Stimulated activated CD4-positive, alpha-beta T cell treated with anti-CD3 and anti-CD28 coated beads, Interleukin-12 subunit alpha, Interleukin-12 subunit beta, amount 100 ng/mL, for 24 hours (primary cell): ENCODE measurements around the gene MIB2.
"Not testable (repeated sequence)": the region's sequence is repeated elsewhere in the genome, so short reads cannot be mapped to it uniquely, and the experiment has no call there.

ENCODE experiments used
- DNase-seq, 2 experiments: peaks; one replicate each; pipeline ENCODE4 v3.0.0-alpha.2; 2020; ENCODE audit warnings: low read depth in 2 of 2

The MIB2 gene

DNA sequence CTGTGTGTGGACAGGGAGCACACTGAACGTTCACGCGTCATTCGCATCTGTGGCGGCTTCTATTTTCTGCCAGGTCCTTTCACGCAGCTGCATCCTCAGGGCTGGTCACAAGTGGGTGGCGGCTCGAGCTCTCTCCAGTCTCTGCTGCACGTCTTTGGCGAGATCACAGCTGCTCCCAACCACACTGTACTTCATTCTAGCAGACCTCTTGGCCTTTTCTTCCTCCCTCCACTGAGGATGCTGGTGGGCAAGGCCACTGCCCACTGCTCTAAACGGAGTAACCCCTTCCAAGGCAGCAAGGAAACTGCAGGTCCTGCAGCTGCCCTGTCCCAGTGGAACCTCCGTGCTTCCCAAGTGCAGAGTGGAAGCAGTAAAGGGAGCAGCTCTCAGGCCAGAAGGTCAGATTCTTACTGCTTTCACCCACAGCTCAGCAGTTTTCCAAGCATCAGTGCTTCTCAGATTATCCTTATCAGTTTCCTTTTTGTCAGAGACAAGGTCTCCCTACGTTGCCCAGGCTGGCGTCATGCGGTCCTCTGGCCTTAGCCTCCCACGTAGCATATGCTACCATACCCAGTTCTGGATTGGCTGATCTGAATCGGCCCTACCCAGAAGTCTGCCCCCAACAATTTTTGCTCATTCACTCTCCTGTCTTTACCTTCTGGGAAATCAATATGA is 32.4 kb downstream of the MIB2 start:
- not testable (repeated sequence) for DNase-seq

GRCh38 chr1:1648265-1648664 is 33.0 kb downstream of the MIB2 start:
- not testable (repeated sequence) for DNase-seq

DNA sequence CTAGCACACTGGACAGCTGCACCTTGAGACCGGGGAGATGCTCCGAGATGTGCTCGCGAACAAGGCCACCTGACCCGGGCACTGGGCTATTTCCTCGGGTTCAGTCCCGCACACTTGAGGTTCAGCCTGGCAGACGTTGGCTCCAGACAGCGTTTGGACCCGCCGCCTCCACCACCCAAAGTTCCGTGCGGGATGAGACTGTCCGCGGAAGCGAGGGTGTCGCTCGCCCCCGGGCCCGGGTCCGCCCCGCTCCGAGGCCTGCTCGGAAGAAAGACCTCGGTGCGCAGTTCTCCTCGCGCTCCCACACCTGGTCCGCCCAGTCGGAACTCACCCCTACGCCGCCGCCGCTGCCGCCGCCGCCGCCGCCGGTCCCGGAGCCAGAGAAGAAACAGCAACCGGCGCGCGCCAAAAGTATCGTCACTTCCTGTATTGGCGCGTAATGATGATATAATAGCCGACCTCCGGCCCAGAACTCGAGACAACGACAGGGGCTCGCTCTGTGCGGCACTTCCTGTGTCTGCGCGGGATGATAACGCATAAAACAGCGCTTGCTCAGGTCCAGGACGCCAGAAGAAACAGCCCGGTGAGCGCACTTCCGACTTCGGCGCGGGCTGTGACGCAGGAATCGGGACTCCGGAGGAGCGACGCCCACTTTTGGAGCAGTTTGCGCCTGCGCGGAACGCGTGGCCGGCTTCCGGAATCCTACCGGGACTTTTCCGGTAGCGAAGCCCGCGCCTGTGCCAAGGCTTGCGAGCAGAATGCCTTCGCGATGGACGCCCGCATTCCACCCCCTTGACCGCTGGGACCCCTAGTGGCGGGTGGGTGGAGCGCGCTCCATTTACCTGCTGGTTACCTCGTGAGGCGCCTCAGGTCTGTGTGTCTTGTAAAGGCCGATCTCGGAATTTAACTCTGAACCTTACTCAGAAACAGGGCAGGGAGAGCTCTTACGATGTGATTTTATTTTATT is 43.6 kb downstream of the MIB2 start, which contains the start of gene CDK11B:
CDK11B (minus strand) TSS at position 422 of the 967 bp plus-strand sequence. CDS start 1,519 bp downstream, outside the sequence.
- peak; percentile 97 to 98 for DNase-seq

DNA sequence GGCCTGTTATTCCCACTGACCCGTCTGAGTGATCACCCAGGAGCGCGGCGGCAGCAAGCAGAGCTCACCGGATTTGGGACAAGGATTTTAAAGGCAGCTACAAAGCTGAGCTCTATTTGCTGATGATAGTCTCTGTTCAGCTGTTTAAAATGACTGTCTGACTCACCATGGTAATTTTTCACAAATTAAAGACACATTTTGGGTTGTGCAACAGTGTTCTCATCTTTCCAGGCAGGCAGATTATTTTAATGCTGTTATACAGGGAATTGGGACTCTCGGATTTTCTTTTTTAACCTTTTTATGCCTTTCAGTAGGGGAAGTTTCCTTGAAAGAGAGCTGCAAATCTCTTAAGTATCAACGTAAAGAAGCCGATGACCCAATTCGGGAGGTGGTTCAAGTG is 47.1 kb downstream of the MIB2 start:
- not testable (repeated sequence) for DNase-seq

- DNase-seq: not testable (repeated sequence)
These were observed 47.7 kb downstream of the MIB2 start for GRCh38 chr1:1662830-1663560.

DNA sequence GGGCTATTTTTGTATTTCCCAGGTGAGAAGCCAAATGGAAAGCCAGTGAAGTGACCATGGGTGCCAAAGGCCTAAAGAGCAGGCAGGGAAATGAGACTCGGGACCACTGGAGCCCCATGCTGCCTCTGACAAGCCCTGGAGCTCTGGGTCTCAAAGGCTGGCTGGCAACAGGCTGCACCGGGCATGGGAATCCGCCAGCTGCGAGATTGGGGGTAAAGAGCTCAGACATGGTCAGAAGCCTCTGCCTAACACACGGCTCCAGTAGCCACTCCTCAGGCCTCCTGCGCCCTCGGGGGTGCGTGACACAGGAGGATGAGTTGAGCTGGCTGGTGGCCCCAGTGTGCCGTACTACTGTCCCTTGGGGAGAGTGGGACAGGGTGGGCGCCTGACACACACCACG is 49.0 kb downstream of the MIB2 start:
- DNase-seq: not testable (repeated sequence)

GRCh38 chr1:1664941-1665814 is 49.9 kb downstream of the MIB2 start:
- DNase-seq: no peak

- DNase-seq: peak in 1 of 2 experiments; percentile 24
These were observed 50.5 kb downstream of the MIB2 start for GRCh38 chr1:1665815-1666251.

- no peak for DNase-seq
These were observed 51.2 kb downstream of the MIB2 start for GRCh38 chr1:1666526-1666925.

DNA sequence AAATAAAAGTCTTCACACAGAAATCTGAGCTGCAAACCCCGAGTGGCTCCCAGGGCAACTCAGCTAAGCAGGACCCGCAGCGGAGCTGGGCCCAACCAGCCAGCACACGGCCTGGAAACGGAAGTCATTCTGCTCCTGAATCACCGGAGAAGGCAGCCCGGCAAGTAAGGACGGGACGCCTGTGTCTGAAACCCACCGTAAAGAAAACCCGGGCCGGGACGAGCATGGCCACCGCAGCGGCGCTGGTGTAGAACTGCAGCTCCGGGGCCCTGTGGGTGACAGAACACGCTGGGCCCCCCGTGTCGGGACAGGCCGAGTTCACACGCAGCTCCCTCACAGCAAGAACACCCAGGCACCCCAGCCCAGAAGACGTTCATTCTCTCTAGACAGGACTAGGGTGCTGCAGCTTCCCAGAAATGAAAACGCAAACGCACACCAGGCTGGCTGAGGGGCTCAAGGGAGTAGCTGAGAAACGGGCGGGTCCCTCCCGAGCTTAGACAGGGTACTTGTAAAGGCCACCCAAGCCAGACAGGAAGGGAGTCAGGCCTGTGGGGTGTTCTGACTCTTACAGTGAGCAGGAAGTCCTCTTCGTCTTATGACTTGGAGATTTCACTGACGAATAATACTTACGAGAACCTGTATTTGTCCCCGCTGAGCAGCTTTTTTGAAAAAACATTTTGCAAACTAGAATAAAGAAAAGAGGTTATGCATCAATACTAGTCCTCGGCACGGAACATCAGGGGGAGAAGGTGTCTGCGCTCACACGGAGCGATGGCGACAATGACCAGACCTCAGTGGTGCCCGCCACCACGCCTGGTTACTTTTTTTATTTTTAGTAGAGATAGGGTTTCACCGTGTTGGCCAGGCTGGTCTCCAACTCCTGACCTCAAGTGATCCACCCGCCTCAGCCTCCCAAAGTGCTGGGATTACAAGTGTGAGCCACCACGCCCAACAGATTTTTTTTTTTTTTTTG is 54.5 kb downstream of the MIB2 start:
- DNase-seq: no peak

DNA sequence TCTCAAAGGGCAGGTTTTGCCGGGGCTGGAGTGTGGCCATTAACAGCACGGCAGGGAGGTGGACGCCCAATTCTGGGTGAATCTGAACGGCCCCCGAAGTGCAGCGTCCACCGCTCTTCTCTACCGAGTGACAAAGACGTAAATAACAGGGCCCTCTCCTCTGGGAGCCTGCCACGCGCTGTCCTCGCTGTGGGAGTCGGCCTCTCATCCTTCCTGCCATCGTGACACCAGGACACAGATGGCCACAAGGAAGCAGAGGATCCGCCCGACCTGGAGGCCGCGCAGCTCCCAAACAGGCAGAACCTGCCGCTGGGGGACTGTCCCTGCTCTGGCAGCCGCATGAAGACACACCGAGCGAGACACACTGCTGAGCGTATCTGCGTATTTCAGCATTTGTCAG is 55.6 kb downstream of the MIB2 start:
- no peak for DNase-seq

- DNase-seq: no peak
These were observed 56.2 kb downstream of the MIB2 start for GRCh38 chr1:1671365-1672119.

GRCh38 chr1:1672181-1672965 is 57.1 kb downstream of the MIB2 start:
- DNase-seq: no peak

DNA sequence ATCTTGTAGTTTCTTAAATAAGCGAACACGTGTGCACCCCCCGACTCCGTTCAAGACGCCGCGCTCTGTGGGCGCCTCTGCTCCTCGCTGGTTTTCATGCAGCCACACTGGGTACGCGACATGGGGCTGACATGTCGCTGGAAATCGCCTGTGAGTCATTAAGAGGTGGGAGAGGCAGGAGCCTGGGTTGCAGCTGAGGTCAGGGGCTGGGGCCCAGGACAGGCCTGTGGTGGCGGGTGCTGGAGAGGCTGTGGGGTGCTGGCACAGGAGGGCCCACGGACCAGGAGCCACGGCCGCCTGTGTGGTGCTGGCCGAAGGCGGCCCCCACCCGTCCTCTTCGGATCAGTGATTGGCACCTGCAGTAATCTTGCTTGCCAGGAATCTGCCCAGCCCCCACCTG is 59.5 kb downstream of the MIB2 start:
- not testable (repeated sequence) for DNase-seq

DNA sequence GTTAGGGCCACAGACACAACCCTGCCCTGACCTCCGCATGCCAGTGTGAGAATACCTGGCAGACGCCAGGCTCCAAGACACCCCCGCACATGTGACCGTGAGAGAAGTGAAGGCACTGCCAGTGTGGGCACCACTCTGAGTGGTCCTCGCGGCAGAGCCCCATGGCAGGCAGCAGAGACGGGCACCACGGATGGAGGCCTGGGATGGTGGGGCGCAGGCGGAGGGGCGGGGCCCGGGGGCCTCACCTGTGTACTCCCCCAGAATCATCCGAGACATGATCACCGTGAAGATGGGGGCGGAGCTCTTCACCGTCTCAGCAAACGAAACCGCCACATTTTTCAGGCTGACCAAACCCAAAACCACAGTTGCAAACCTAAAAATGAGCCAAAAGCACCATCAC is 59.9 kb downstream of the MIB2 start:
- DNase-seq: not testable (repeated sequence)

DNA sequence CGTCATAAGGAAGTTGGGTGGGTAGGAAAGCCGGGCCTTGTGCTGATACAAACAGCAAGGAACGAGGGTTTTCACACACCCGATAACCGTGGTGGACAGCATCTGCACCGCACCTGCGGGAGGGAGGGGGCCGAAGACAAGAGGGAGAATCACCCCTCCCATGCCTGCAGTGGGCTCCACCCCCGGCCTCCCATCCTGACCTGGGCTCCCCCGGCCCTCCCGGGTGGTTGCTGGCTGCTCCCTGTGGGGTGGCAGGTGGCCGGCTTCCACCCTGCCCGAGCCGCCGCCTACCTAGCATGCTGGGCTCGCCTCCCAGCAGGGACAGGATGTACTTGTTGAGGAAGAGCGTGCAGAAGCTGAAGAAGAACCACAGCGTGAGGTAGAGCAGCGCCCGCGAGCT is 60.8 kb downstream of the MIB2 start:
- not testable (repeated sequence) for DNase-seq

DNA sequence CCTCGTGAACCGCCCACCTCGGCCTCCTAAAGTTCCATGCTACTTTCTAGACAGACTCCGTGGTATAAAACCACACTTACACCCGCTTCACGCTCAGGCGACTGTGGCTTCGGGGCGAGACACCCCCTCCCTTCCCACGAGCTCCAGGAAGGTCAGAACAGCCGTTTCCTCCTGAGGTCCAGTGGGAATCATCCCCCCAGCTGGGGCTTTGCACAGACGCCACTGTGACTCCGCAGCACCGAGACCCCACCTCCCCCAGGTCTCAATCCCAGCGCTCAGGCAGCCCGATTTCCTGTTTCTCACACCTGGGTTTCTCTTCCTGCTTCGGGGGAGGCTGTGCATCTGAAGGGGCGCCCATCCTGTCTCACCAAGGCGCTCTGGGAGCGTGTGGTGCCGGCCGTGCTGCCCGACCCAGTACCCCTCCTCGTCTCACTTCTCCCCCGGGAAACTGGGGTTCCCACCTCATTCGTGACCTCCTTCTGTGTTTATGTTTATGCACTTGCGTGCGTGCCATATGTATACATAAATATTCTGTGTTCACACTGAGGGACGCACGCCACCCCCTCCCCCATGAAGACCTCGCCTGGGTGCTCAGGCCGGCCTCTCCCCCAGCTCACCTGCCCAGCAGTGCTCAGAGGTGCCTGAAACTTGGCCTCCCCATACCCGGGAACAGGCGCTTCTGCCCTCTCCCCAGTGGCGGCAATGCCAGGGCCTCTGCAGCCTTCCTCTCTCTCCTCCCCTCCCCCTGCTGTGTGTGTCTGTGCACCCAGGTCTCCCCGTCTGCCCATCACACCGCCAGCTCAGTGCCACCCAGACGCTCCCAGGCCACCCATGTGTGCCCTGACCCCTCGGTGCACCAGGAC is 62.6 kb downstream of the MIB2 start:
- DNase-seq: peak; percentile 28 to 34
